ENCODE data around the gene PIGU. TPM values are rescaled to one million over a fixed set of nuclear protein-coding genes. Genes with fewer than 3 reads are reported as not detected.

PIGU gene
- total and polyA plus RNA-seq, 9 of the 15 experiments (the other 6 are each of a cell fraction or from before 2014, with no cell fraction given), result 6.5 to 100 (median 28.1) TPM

DNA sequence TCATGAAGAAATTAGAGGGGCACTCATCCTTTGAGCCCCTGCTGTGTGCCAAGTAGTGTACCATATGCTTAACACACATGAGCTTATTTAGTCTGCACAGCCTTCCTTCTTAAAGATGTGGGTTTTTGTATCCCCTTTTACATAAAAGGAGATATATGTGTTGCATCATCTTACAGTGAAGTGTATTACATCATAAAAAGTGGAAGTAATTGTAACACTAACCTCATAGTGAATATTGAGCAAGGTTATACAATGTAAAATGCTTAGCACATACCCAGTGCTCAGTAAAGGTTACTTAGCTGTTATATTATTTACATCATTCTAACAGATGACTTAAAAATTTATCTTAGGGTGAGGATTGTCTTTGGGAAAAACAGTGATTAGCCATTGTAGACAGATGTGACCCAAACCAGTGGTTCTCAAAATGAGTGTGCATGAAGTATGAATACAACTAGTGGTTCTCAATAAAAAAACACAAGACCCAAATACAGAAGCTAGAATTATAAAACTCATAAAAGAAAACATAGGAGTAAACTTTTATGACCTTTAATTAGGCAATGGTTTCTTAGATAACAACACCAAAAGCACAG lies 3.8 kb upstream of the PIGU start (continued):
- TF ChIP-seq, protein P1, sequence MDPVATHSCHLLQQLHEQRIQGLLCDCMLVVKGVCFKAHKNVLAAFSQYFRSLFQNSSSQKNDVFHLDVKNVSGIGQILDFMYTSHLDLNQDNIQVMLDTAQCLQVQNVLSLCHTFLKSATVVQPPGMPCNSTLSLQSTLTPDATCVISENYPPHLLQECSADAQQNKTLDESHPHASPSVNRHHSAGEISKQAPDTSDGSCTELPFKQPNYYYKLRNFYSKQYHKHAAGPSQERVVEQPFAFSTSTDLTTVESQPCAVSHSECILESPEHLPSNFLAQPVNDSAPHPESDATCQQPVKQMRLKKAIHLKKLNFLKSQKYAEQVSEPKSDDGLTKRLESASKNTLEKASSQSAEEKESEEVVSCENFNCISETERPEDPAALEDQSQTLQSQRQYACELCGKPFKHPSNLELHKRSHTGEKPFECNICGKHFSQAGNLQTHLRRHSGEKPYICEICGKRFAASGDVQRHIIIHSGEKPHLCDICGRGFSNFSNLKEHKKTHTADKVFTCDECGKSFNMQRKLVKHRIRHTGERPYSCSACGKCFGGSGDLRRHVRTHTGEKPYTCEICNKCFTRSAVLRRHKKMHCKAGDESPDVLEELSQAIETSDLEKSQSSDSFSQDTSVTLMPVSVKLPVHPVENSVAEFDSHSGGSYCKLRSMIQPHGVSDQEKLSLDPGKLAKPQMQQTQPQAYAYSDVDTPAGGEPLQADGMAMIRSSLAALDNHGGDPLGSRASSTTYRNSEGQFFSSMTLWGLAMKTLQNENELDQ (CRISPR knock-in tag; IDR thresholded peaks at IDR 0.05; ENCODE audit: borderline replicate concordance), result no peak
- TF ChIP-seq NCOA1 (IDR thresholded peaks at IDR 0.05; ENCODE audit: low read depth), result 0 out of 2 replicates have a peak, but pooled peaks have one; percentile 42
- peak; percentile 98 for TF ChIP-seq CEBPB (tag; IDR thresholded peaks at IDR 0.05)
- TF ChIP-seq, protein P2, sequence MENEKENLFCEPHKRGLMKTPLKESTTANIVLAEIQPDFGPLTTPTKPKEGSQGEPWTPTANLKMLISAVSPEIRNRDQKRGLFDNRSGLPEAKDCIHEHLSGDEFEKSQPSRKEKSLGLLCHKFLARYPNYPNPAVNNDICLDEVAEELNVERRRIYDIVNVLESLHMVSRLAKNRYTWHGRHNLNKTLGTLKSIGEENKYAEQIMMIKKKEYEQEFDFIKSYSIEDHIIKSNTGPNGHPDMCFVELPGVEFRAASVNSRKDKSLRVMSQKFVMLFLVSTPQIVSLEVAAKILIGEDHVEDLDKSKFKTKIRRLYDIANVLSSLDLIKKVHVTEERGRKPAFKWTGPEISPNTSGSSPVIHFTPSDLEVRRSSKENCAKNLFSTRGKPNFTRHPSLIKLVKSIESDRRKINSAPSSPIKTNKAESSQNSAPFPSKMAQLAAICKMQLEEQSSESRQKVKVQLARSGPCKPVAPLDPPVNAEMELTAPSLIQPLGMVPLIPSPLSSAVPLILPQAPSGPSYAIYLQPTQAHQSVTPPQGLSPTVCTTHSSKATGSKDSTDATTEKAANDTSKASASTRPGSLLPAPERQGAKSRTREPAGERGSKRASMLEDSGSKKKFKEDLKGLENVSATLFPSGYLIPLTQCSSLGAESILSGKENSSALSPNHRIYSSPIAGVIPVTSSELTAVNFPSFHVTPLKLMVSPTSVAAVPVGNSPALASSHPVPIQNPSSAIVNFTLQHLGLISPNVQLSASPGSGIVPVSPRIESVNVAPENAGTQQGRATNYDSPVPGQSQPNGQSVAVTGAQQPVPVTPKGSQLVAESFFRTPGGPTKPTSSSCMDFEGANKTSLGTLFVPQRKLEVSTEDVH (IDR thresholded peaks at IDR 0.05; ENCODE audit: low read depth, partially characterized antibody), result peak; percentile 59
- TF ChIP-seq, protein P3, sequence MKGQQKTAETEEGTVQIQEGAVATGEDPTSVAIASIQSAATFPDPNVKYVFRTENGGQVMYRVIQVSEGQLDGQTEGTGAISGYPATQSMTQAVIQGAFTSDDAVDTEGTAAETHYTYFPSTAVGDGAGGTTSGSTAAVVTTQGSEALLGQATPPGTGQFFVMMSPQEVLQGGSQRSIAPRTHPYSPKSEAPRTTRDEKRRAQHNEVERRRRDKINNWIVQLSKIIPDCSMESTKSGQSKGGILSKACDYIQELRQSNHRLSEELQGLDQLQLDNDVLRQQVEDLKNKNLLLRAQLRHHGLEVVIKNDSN (CRISPR knock-in tag; IDR thresholded peaks at IDR 0.05), result no peak
- no peak for TF ChIP-seq ATF1 (CRISPR knock-in tag; IDR thresholded peaks at IDR 0.05)
- peak; percentile 40; the same call in 1 of the 2 replicates for TF ChIP-seq ATF1 (tag; IDR thresholded peaks at IDR 0.05)
- TF ChIP-seq, protein P4, sequence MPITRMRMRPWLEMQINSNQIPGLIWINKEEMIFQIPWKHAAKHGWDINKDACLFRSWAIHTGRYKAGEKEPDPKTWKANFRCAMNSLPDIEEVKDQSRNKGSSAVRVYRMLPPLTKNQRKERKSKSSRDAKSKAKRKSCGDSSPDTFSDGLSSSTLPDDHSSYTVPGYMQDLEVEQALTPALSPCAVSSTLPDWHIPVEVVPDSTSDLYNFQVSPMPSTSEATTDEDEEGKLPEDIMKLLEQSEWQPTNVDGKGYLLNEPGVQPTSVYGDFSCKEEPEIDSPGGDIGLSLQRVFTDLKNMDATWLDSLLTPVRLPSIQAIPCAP (CRISPR knock-in tag; IDR thresholded peaks at IDR 0.05; ENCODE audit: borderline replicate concordance), result no peak
- TF ChIP-seq NR2C1 (IDR thresholded peaks at IDR 0.05), result peak; percentile 24; the same call in 1 of the 2 replicates
- no peak; the same call in 1 of the 2 replicates for TF ChIP-seq NR2C1 (tag; IDR thresholded peaks at IDR 0.05)
- peak; percentile 56; the same call in 1 of the 2 replicates for TF ChIP-seq MTA3 (IDR thresholded peaks at IDR 0.05; ENCODE audit: borderline replicate concordance)
- TF ChIP-seq TRIM24 (IDR thresholded peaks at IDR 0.05), result peak; percentile 84 to 88; a peak in 3 of 4 replicates
- peak; percentile 75 for TF ChIP-seq JUND (IDR thresholded peaks at IDR 0.05; ENCODE audit: borderline replicate concordance, low read depth, low read length)
- peak; percentile 66; the same call in 1 of the 3 replicates for TF ChIP-seq JUND (tag; IDR thresholded peaks at IDR 0.05; ENCODE audit: borderline replicate concordance, low read depth, low read length)
- TF ChIP-seq SMARCE1 (IDR thresholded peaks at IDR 0.05), result 0 out of 2 replicates have a peak, but pooled peaks have one; percentile 39

Data from K562 (cell line).